DMS 273 (cell line): Measurements from ENCODE around the gene CALML5.
"Not testable (repeated sequence)": the region's sequence is repeated elsewhere in the genome, so short reads cannot be mapped to it uniquely, and the experiment has no call there.

Experiments
- DNase-seq: peaks from one replicate; lab custom pipeline; 2025; ENCODE audit not compliant: unreplicated experiment; lab: John Stamatoyannopoulos, UW

Gene CALML5

DNA sequence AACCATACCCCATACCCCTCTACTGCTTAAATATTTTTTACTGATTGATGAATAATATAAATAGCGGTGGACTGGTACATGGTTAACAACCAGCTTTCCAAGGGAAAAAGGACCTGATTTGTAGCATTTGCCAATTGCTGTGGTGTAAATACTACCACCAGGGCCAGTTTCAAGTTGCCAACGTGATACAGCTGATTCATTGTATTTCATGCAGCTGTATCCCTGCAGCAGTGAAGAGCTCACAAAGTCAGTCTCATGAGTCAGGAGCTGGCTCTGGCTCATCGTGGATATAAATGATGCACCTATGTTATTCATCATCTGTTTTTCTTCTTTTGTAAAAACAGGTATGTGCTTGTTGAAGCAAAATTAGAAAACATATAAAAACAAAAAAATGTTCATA lies 15.2 kb downstream of the CALML5 start:
- no peak for DNase-seq

DNA sequence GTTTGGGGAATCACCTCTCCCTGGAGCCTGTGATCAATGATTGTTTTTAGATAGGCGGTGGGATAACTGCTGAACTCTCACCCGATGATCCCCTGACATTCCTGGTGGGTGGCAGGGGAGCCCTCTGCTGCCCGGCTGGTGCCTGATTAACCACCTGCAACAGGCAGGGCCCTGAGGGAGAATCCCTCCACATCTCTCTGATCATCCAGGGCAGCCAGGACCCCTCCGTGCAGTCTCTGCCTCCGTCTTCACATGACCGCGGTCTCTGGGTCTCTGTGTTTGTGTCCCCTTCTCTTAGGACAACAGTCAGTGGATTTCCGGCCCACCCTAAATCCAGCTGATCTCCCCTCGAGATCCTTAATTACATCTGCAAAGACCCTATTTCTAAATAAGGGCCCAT lies 17.4 kb downstream of the CALML5 start:
- DNase-seq: no peak

DNA sequence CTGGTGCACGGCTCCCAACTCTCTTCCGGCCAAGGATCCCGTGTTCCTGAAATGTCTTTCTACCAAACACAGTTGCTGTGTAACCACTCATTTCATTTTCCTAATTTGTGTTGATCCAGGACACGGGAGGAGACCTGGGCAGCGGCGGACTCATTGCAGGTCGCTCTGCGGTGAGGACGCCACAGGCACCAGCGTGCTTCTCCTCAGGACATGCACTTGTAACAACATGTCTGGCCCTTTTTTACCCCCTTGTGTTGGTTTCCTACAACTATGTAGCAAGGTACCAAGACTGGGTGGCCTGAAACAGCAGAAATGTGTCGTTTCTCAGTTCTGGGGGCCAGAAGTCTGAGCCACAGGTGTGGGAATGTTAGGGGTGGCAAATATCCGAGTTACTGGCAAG lies 18.2 kb downstream of the CALML5 start:
- DNase-seq: no peak

- DNase-seq: no peak
These were observed 19.0 kb downstream of the CALML5 start for GRCh38 chr10:5480162-5480941.

DNA sequence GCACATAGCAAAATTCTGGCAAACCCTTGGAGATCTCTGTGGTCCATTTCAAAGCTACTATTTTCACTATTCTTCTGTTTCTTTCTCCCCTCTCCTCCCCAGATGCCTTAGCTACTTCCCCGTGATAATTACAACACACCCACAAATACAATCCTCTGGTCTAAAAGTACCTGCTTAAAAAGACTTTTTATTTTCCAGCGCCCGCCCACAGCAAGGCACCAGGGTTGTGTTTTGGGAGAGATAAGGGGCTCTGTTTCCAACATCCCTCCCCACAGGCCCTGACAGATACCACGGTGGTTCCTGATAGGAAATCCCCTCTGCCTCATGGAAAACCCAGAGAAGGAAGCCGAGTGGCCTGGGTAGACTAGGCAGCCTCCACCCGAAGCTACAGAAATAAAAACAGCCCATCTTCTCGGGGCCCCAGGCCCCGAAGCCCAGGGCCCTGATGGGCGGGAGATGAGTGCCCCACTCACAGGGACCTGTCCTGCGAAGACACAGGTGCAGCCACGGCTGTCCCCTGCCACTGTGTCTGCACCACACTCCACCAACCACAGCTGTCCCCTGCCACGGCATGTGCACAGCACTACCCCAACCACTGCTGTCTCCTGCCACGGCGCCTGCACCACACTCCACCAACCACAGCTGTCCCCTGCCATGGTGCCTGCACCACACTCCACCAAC lies 19.7 kb downstream of the CALML5 start:
- no peak for DNase-seq

GRCh38 chr10:5478694-5479305 lies 20.6 kb downstream of the CALML5 start:
- DNase-seq: no peak

GRCh38 chr10:5477948-5478693 lies 21.2 kb downstream of the CALML5 start:
- DNase-seq: no peak

- DNase-seq: no peak
These were observed 22.3 kb downstream of the CALML5 start for GRCh38 chr10:5476918-5477525.

- not testable (repeated sequence) for DNase-seq
These were observed 23.2 kb downstream of the CALML5 start for GRCh38 chr10:5475974-5476807.

GRCh38 chr10:5475088-5475487 lies 24.3 kb downstream of the CALML5 start:
- DNase-seq: not testable (repeated sequence)

- DNase-seq: not testable (repeated sequence)
These were observed 24.7 kb downstream of the CALML5 start for GRCh38 chr10:5474642-5475041.

- no peak for DNase-seq
These were observed 29.2 kb downstream of the CALML5 start for GRCh38 chr10:5470062-5470751.

DNA sequence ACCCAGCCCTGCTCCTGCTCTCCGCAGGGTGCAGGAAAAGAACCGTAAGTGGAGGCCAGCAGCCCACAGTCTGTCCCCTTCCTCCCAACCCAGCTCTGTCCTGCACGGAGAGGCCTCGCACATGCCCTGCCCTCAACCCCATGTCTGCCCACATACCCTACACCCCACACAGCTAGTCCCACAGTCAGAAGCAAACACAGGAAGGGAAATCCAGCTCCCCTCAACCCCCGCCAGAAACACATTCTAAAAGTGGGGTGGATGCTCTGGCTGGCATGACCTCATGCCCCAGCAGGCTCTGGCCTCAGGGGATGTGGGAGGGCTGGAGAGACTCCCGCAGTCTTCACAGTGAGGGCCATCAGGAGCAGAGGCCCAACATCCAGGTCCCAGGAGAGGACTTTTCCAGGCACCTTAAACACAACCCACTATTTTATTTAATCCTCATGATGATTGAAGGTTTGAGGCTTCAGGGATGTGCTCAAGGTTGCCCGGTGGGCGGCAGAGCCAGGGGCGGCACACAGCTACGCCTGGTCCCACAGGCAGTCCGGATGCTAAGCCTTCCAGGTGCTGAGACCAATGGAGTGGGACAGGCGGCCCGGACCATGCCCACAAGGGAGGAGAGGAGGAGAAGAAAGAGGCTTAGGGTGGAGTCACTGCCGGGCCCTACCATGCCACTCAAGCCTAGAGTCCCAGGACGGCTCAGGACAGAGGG lies 29.9 kb downstream of the CALML5 start:
- DNase-seq: no peak

DNA sequence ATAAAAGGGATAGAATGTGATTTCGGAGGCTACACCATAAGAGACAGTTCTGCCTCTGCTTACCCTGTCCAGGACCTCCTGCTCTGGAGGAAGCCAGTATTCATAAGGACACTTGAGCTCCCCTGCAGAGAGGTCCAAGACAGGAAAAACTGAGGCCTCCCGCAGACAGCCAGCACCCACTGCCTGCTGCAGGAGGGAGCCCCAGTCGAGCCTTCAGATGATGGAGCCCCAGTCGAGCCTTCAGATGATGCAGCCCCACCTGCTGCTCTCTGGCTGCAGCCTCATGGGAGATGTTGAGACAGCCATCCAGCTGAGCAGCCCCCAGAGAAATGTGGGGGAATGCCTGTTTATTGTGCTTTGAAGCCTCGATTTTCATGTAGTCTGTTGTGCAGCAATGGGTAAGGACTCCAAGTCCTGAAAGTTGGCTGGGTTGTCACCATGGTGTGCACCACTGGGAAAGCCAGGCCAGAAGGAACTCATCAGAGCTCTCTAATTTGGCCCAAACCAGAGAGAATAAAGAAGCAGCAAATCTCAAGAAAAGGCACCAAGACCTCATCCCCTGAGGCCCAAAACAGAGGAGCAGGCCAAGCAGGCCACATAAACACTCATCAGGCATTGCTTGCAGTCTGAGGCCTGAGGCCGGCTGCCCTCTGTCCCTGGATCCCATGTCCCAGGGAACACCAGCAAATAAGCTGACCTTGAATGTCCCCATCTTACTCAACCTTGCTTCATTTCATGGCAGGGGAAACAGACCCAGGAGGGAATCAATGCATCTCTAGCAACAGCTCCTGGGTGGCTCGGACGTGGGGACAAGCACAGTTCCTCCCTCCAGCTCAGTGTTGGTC lies 30.9 kb downstream of the CALML5 start:
- no peak for DNase-seq

GRCh38 chr10:5467634-5468255 lies 31.6 kb downstream of the CALML5 start:
- DNase-seq: no peak

DNA sequence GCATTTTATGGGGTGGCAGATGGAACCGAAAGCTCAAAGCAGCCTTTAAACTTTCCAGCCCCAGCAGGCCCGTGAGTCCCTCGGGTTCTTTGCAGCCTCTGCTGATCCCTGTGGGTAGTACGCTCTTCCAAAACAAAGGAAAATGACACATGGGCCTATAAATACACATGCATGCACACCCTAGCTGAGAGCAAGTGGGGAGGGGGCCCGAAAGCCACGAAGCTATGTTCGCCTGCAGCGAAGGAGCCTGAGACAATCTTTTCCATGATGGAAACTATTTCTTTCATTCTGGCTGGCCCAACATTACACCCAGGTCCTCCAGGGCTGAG lies 32.2 kb downstream of the CALML5 start:
- DNase-seq: peak; percentile 43

- peak; percentile 31 for DNase-seq
These were observed 32.7 kb downstream of the CALML5 start for GRCh38 chr10:5466451-5467206.
